GM18520 (cell line): ENCODE measurements around the gene APOM.

ENCODE experiments used
- ATAC-seq: cut with Tn5 transposase; IDR thresholded peaks from one replicate; pipeline ENCODE4 v1.9.1; 2021; ENCODE audit not compliant: unreplicated experiment

Gene APOM

DNA sequence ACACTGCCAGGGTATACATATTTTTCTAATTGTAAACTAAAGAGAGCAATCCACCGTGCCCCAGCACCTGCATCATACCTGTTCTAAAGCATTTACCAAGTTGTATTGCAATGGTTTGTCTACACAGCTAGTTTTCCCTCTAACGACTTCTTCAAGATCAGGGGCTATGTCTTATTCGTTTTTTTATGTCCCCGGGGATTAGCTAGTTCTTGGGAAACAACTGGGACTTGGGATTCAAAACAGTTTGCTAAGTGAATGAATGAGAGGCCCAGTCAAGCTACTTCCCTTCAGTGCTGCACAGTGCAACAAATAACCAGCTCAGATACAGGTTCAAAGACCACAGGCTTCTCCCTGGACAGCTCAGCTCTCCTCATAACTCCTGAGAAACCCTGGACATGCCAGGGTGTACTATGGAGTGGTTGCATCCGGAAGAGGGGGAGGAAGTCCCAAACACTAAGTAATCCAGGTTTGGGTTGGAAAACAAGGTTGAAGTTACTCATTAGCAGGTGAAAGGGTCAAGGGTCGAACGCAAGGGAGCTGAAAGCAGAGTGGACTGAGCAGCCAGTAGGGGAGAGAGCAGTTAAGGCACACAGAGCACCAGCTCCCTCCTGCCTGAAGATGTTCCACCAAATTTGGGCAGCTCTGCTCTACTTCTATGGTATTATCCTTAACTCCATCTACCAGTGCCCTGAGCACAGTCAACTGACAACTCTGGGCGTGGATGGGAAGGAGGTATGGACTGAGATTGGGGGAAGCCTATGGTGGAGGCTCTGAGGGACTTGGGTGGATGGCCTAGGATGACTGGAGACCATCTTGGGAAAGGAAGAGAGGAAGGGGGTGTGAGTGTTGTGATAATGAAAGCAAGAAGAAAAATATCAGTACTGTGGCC, at the start of gene APOM:
Gene APOM, plus strand, starts transcription at position 546 of the 889 bp plus-strand sequence. Its CDS starts 73 bp downstream, at position 619.
- ATAC-seq: no peak

DNA sequence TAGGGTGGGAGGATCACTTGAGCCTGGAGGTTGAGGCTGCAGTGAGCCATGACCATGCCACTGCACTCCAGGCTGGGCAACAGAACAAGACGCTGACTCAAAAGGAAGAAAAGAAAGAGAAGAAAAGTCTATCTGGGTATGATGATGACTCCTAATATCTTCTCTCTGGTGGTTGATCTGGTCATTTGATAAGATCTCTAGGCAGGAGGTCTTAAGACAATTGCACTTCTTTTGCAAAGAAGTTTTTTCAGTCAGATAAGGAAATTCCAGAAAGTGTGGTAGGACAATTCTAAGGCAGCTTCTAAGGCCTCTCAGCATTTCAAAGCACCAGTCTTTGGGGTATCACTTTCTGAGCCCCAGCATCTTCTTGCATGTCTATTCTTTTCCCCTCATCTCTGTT, 48.4 kb upstream of the APOM start:
- ATAC-seq: no peak

DNA sequence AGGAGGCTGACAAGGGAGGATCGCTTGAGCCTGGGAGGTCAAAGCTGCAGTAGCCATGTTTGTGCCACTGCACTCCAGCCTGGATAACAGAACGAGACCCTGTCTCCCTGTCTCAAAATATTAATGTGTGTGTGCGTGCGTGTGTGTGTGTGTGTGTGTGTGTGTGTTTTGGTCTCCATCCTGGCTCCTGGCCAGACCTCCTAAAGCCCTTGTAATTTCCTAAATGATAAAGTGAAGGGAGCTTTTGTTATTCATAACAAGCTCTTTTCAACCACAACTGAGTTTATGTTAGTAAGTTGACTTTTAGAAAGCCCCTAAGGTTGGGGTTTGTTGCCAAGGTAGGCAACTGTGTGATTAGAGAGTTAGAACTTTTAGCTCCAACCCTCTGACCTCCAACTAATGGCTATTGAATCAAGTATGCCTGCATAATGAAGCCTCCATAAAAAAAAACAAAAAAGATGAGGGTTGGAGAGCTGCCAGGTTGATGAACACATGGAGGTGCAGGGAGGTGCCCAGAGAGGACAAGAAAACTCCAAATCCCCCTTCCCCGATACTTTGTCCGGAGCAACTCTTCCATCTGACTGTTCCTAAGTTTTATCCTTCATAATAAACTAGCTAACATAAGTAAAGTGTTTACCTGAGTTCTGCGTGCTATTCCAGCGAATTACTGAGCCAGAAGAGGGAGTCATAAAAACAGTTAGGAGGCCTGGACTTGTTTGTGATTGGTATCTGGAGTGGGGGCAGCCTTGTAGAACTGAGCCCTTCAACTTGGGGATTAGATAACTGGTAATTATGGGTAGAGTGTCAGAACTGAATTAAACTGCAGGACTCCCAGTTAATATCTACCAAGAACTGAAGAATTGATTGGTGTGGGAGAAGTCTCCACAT, 45.9 kb upstream of the APOM start:
- ATAC-seq: no peak

DNA sequence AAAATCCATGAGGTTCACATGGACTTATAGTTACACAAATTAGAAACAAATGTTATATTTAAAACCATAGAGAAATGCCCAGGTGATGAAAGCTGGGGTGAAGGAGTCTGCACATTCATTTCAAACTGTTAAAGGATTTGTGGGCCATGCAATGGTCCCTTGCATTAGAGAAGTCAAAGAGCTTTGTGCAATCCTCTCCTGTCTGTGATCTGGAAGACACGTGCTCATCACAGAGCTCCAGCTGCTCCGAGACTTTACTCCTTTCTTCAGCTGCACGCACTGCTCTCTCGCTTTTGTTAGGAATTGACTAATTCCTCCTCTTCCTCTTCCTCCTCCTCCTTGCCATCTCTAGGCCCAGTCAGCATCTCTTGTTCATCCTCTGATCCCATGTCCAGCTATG, 44.7 kb upstream of the APOM start:
- no peak for ATAC-seq

DNA sequence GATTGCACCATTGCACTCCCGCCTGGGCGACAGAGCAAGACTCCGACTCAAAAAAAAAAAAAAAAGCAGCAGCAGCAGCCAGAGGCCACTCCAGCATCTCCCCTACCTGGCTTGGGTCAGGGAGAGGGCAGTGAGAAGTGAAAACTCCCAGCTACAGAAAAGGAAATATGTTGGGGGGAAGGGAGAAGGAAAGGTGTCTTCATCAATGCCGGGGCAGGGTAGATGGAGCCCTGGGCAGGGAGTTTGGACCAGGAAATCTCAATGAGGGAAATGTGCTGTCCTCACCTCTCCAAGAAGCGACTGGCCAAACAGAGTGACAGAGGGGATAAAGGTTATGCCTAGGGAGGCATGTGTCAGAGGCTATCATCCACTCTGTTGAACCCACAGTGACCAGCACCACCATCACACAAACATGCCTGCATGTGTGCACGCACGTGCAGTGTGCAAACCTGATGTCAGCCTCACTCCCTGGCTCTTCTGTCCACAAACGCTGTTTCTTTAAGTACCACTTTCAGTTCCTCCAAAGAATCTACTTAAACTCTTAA, 41.5 kb upstream of the APOM start:
- no peak for ATAC-seq

DNA sequence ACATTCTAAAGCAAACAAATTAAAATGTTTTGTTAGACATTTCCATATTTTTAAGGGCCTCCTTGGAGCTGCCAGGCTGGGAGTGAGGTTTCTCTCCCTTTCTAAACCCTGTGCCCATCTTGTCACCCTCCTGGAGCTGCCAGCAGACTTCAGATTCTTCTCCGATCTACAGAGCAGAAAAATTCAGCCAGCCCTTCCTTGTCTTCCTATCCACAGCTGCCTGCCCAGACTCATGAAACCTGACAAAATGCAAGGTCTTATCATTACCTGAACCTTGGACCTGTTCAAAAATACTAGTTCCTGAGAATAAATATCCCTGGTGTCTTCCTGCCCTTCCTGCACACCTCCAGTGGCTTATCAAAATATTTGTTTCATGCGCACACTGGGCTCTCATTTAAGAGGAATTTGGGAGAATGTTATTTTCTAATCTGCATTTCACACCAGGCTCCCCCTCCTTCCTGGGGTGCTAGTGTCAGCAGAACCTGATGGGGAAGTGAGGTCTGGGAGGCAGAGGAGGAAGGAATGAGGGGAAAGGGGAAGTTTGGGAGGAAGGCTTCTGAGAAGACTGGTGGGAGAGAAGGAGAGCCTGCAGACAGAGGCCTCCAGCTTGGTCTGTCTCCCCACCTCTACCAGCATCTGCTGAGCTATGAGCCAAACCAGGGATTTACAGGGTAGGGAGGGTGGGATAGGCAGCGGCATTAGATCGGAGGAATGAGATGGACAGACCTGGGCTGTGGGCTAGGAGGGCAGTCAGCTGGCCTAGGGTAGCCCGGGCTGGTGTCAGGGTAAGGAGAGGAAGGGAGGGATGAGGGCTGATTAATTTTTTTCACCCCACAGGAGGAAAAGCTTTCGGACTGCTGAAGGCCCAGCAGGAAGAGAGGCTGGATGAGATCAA, 40.8 kb upstream of the APOM start, which contains the start of gene AIF1:
Gene AIF1, plus strand, starts transcription at position 551 of the 895 bp plus-strand sequence. Its CDS starts 96 bp downstream, at position 647.
- ATAC-seq: no peak

DNA sequence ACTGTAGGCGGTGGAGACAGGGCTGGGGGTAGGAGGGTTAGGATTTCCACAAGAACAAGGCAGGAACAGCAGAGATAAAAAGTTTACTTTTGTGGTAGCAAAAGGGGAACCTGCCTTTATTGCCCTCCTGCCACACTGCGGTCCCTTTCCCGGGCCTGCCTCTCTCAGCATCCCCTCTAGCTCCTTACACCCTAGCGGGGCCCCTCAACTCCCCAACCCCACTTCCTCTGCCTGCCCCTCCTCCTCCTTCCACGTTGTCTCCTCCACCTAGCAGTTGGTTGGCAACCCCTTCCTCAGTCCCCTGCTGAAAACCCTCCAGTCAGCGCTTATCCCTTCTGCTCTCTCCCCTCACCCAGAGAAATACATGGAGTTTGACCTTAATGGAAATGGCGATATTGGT, 39.9 kb upstream of the APOM start:
- no peak for ATAC-seq

DNA sequence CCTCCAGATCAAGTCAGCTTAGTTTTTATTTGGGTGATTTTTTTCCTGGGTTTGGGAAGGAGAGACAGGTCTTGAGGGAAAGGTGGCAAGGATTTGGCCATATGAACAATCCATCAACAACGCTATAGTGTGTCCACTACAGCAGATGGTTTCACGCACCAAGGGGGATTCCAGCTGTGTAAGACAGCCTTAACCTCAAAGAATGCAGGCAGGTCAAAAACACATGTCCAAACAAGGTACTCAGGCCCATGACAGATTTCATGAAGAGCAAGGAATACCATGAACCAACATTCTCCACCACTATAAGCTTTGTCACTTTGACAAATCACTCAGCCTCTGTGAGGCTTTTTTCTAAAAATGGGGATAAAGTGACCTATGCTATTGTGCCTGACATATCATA, 38.7 kb upstream of the APOM start:
- no peak for ATAC-seq

DNA sequence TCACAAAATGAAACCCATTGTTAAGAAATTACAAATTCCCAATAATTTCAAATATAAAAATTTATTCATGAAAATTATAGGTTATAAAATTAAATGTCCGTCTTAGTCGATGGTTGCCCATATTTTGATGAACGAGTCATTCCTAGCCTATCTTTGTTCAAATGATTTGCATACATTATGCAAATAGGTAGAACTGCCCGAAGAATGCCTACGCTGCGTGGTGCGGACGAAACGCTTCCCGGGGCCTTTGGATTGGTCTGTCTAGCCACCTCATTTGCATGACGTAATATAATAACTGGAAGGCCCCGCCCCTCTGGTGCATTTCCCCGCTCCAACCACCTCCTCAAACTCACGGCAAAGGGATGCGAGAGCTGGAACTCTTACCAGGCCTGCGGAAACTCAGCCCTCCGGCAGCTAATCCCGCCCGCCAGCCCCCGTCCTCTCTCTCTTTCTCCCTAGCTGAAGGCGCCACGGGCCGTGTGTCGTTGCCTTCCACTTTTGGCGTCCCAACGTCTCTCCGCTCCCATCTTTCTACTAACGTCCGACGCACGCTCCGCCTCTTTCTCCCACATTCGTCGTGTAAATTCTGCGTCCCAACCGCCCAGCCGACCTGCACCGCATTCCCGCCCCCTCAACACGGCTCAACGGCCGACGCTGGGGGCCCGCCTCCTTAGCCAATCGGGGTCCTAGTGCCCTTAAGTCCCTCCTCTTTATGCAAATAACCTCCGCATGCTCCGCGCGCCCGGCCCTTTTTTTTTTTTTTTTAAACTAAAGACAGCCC, 35.7 kb upstream of the APOM start:
- ATAC-seq: peak; percentile 75

DNA sequence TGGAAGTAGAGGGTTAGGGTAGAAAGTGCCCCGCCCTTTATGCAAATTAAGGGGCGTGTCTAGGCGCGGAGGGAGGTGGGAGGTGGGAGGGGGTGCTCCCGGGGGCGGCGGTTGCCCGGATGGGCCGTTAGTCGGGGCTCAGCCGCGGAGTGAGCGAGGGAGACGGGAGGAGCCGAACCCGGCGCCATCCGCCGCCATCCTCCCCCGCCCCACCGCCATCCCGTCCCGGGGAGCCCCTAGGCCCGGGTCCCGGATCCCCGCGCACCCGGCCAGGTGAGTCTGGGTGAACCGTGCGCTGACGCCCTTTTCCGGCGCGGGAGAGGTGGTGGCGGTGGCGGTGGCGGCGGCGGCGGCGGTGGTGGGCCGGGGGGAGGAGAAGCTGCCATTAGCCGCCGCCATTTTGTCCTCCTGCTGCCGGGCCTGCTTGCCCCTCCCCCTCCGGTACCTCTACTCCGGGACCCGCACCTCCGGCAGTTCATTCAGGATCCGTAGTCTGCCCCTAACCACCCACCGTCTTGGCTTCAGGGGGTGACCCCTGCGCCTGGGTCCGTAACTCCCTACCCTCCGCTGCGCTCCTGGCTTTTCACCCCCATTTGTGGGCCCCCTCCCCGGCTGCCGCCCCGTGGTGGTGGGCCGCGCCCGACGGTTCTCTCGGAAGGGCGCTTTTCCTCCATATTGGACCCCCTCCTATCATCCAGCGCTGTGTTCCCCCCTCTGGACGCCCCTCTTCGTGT, 34.9 kb upstream of the APOM start, which contains the start of gene PRRC2A:
Gene PRRC2A, plus strand, starts transcription at position 130 of the 734 bp plus-strand sequence. CDS start 2,075 bp downstream, outside the sequence.
- peak; percentile 44 for ATAC-seq

DNA sequence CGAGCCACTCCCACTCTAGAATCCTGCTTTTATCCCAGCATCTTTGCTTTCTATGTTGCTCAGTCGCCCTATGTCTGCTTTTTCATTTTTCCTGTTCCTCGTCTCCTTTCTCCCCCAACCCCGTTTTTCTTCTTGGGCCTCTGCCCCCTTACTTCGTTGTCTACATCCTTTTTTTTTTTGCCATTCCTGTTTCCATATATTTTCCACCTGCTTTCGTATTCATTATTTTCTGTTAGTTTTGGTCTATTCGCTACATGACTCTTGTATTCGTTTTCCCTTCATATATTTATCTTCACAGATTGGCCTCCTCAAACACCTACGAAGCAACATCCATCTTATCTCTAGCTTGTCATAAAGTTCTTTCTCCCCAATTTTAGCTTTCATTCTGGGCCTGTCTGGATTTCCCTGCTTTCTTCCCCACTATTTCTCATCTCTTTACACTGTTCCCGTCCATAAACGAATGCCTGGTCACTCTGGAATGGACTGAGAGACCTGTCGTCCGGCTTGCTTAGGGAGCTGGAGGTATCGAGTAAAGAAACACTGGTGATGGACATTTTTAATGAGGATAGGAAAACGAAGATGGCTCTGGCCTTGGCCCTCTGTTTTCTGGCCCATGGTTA, 34.3 kb upstream of the APOM start:
- no peak for ATAC-seq

DNA sequence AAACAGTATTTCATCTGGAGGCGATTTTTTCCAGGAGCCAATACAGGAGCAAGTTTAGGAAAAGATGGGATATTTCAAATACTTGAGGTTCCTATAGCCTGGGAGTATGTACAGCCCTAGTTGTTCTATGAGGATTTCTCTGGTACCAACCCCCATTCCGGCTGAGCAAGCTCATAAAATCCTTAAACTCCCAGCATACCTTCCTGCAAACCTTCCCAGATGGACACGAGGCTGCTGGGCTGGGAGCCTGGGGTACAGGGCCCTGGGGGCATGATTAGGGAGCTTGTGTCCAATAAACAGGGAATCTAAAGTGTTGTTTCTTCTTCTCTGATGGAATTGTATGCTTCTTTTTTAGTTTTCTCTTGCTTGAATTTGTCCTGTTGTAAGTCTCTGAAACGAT, 33.7 kb upstream of the APOM start:
- no peak for ATAC-seq

DNA sequence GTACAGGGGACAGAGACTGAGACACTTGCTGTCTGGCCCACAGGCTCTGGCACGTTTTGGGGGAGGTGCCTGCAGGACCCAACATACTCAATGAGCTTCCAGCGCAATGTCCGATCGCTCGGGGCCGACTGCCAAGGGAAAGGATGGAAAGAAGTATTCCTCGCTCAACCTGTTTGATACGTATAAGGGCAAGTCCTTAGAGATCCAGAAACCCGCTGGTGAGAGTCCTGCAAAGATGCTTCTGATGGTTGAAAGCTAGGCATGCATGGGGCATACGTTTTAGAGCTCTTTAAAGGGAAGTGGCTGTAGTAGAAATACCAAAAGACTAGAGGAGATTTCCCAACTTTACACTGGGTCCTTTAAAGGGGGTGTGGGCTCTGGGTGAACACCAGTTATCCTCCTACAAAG, 33.0 kb upstream of the APOM start:
- no peak for ATAC-seq

DNA sequence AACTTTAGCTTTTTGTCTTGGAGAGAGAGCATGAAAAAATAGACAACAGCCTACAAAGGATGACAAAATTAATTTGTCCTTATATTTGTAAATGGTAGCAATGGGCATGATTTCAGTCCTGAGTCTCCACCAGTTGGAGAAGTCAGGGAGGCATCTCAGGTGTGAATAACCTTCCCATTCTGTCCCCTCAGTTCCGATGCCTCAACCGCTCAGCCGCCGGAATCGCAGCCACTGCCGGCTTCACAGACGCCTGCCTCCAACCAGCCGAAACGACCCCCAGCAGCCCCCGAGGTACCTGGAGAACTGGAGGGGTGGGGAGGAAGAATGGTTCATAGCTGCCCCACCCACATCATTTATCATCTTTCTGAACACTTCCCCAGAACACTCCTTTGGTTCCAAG, 31.6 kb upstream of the APOM start:
- ATAC-seq: no peak

DNA sequence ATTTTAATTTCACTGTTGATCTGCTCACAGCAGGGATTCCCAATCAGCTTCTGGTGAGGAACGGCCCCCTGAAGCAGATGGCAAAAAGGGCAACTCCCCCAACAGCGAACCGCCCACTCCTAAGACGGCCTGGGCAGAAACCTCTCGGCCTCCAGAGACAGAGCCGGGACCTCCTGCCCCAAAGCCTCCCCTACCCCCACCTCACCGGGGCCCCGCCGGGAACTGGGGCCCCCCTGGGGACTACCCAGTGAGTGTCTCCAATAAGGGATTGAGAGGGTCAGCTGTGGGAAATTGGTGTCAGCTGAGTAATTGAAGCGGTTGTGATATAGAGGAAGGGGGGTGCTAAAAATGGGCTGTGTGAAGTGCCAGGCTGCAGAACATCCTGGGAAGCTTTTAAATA, 28.7 kb upstream of the APOM start:
- ATAC-seq: no peak

DNA sequence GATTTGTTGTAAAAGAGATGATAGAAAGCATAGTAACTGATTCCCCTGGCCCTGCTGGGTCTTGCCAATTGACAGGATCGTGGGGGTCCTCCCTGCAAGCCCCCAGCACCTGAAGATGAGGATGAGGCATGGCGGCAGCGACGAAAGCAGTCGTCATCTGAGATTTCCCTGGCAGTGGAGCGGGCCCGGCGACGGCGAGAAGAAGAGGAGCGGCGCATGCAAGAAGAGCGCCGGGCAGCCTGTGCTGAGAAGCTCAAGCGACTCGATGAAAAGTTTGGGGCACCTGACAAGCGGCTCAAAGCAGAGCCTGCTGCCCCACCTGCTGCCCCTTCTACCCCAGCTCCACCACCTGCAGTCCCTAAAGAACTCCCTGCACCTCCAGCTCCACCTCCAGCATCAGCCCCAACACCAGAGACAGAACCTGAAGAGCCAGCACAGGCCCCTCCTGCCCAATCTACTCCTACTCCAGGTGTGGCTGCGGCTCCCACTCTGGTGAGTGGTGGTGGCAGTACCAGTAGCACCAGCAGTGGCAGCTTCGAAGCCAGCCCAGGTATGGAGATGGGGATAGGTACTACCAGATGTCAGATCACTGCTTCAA, 27.9 kb upstream of the APOM start:
- no peak for ATAC-seq

DNA sequence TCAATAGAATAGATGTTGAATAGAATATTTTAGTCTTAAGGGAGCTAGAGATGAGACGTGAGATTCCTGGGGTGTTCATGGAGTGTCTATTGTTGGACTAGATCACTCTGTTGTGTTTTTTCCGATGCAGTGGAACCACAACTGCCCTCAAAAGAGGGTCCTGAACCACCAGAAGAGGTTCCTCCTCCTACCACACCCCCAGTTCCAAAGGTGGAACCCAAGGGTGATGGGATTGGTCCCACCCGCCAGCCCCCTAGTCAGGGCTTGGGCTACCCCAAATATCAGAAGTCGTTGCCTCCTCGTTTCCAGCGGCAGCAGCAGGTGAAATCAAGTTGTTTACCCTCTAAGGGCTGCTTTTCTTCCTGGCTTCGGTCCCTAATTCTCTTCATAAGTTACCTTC, 26.7 kb upstream of the APOM start:
- no peak for ATAC-seq
